Gastroesophageal sphincter (tissue), 4 donors: ENCODE measurements around the gene DMD. TPM values are rescaled to one million over a fixed set of nuclear protein-coding genes. Genes with fewer than 3 reads are reported as not detected.

Experiments used
- ATAC-seq: fragments of 150-250 bp; one replicate; pipeline ENCODE4 v1.9.1; 2016; ENCODE audit warnings: mild to moderate bottlenecking, moderate library complexity
- H3K27ac ChIP-seq, 4 donors: fragments of 200-600 bp; sonication (generic) in 3 of 4; 1 replicate in 3 of 4; 2 replicates in 1 of 4; pipeline ENCODE4 v1.5.1; 2016 to 2019
- H3K27me3 ChIP-seq: fragments of 200-600 bp; sonication (generic); one replicate; pipeline ENCODE4 v1.5.1; 2019
- H3K36me3 ChIP-seq, 2 donors: fragments of 200-600 bp; sonication (generic); one replicate each; pipeline ENCODE4 v1.5.1; 2019; ENCODE audit warnings: control low read depth in 1 of 2
- H3K4me1 ChIP-seq, 3 donors: fragments of 200-600 bp; sonication (generic); 1 replicate in 2 of 3; 2 replicates in 1 of 3; pipeline ENCODE4 v1.5.1; 2016 to 2019; ENCODE audit warnings: control low read depth in 2 of 3
- H3K4me3 ChIP-seq, 2 donors: fragments of 200-600 bp; sonication (generic); one replicate each; pipeline ENCODE4 v1.5.1; 2019; ENCODE audit warnings: mild to moderate bottlenecking in 1 of 2, moderate library complexity in 1 of 2
- H3K9me3 ChIP-seq, 3 donors: fragments of 200-600 bp; sonication (generic); one replicate each; pipeline ENCODE4 v1.5.1; 2017 to 2019; ENCODE audit warnings: control low read depth in 2 of 3
- EP300 ChIP-seq: sonication (generic); formaldehyde crosslinking; IDR thresholded peaks from one replicate; pipeline ENCODE4 v1.6.1; 2017; ENCODE audit warnings: antibody characterized with exemption, mild to moderate bottlenecking
- POLR2A ChIP-seq, 2 donors: fragments of 450-650 bp; IDR thresholded peaks; one replicate each; pipeline ENCODE4 v1.6.1; 2017; ENCODE audit warnings: antibody characterized with exemption in 2 of 2, mild to moderate bottlenecking in 2 of 2, moderate library complexity in 1 of 2
- POLR2AphosphoS5 ChIP-seq: sonication (generic); formaldehyde crosslinking; IDR thresholded peaks from one replicate; pipeline ENCODE4 v1.6.1; 2017; ENCODE audit warnings: antibody characterized with exemption
- WGBS, 2 donors: methylation state at CpG; one replicate each; pipeline ENCODE4 v1.1.5; 2018; ENCODE audit warnings: low coverage in 1 of 2; 5-methylcytosine and 5-hydroxymethylcytosine counted together
- total RNA-seq, 4 donors: library from RNA; depleted of rRNA; stranded (reverse); fragments of >200 nt; gene quantifications; one replicate each; pipeline ENCODE4 v1.1.0, GENCODE V29; 2016
- TF ChIP-seq, protein P1 (sequence below), 4 experiments: fragments of 200-600 bp in 2 of 4; fragments of 450-650 bp in 2 of 4; sonication (generic) in 1 of 4; IDR thresholded peaks; one replicate each; pipeline ENCODE4 v1.5.1; 2017 to 2019; ENCODE audit warnings: antibody characterized with exemption in 4 of 4, mild to moderate bottlenecking in 2 of 4, moderate library complexity in 2 of 4

The DMD gene
- total RNA-seq, 4 donors from 2014 or later, result 111 to 225 (median 183) TPM

GRCh38 chrX:32524385-32524784, 687.0 kb downstream of the DMD start:
- no peaks in the 10 kb centered on the region for H3K9me3 ChIP-seq
- 33 to 47% methylated on average over 2 of the region's 2 CpGs for WGBS, 2 donors
- ATAC-seq, result no peak
- H3K4me1 ChIP-seq, result no peaks in the 10 kb centered on the region
- TF ChIP-seq POLR2AphosphoS5 (no peak), POLR2A (IDR thresholded peaks at IDR 0.05) (no peak), EP300 (no peak)
- TF ChIP-seq, protein P1, sequence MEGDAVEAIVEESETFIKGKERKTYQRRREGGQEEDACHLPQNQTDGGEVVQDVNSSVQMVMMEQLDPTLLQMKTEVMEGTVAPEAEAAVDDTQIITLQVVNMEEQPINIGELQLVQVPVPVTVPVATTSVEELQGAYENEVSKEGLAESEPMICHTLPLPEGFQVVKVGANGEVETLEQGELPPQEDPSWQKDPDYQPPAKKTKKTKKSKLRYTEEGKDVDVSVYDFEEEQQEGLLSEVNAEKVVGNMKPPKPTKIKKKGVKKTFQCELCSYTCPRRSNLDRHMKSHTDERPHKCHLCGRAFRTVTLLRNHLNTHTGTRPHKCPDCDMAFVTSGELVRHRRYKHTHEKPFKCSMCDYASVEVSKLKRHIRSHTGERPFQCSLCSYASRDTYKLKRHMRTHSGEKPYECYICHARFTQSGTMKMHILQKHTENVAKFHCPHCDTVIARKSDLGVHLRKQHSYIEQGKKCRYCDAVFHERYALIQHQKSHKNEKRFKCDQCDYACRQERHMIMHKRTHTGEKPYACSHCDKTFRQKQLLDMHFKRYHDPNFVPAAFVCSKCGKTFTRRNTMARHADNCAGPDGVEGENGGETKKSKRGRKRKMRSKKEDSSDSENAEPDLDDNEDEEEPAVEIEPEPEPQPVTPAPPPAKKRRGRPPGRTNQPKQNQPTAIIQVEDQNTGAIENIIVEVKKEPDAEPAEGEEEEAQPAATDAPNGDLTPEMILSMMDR (IDR thresholded peaks at IDR 0.05), result no peak
- H3K36me3 ChIP-seq, result no peaks in the 10 kb centered on the region
- no peak overlapping the region for H3K4me3 ChIP-seq
- H3K27me3 ChIP-seq, result no peaks in the 10 kb centered on the region
- H3K27ac ChIP-seq, result no peak overlapping the region

DNA sequence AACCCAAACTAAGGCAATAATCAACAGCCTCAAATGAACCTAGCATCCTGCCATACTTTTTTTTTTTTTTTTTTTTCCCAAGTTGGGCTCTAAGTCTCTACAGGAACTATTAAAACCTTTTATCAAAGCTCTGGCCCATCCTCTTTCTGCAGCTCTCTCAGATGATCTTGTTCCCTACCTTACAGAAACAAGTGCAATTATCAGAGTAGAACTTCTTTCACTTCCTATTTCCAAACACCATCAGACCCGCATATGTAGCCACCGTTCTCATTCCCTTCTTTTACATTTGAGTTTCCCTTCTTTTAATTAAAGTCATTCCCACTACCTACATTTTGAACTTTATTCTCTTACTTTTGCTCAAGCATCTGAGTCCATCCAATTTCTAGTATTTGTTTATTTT, 690.6 kb downstream of the DMD start:
- TF ChIP-seq EP300, result no peak
- TF ChIP-seq, protein P1 (IDR thresholded peaks at IDR 0.05), result no peak
- TF ChIP-seq POLR2A (IDR thresholded peaks at IDR 0.05), result no peak
- no peaks in the 10 kb centered on the region for H3K9me3 ChIP-seq
- 75 to 94% methylated on average over 2 of the region's 2 CpGs for WGBS, 2 donors
- no peaks in the 10 kb centered on the region for H3K36me3 ChIP-seq
- no peaks in the 10 kb centered on the region for H3K27me3 ChIP-seq
- H3K27ac ChIP-seq, result no peak overlapping the region
- no peak for ATAC-seq
- no peaks in the 10 kb centered on the region for H3K4me1 ChIP-seq
- H3K4me3 ChIP-seq, result no peak overlapping the region

DNA sequence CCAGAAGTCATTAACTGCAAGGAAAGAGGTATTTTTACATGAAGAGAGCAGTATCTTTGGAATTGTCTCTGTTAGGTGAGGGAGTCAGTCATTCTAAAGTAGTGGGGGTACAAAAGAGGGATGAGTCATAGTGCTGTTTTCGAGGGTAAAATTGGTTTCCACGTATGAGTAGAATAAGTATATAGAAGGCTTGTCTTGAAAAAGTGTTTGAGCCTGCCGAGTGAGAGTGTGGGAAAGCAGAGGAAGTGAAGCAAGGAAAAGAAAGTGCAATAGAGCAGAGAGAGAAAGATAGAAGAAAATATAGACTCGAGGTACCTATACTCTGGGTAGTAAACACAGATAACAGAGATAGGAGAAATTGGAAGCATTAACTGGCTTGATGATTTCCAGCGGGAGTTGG, 696.4 kb downstream of the DMD start:
- TF ChIP-seq EP300 (no peak), POLR2A (IDR thresholded peaks at IDR 0.05) (no peak), POLR2AphosphoS5 (no peak)
- TF ChIP-seq, protein P1 (IDR thresholded peaks at IDR 0.05), result no peak
- H3K4me1 ChIP-seq, result no peaks in the 10 kb centered on the region

GRCh38 chrX:32501606-32502005, 709.7 kb downstream of the DMD start:
- TF ChIP-seq EP300, result no peak
- no peak for TF ChIP-seq POLR2AphosphoS5
- TF ChIP-seq POLR2A (IDR thresholded peaks at IDR 0.05), result no peak
- TF ChIP-seq, protein P1 (IDR thresholded peaks at IDR 0.05), result no peak
- Histone ChIP-seq H3K36me3 (no peaks in the 10 kb centered on the region), H3K27me3 (no peaks in the 10 kb centered on the region), H3K4me1 (no peaks in the 10 kb centered on the region), H3K27ac (no peak overlapping the region), H3K4me3 (no peak overlapping the region), H3K9me3 (no peaks in the 10 kb centered on the region)
- WGBS, 2 donors, result 53 to 58% methylated on average over 2 to 3 of the region's 3 CpGs
- no peak for ATAC-seq

More for the DNA sequence above, 696.4 kb downstream of the DMD start:
- Histone ChIP-seq H3K36me3 (no peaks in the 10 kb centered on the region), H3K4me3 (no peak overlapping the region), H3K27me3 (no peaks in the 10 kb centered on the region), H3K27ac (no peak overlapping the region), H3K9me3 (no peaks in the 10 kb centered on the region)
- ATAC-seq, result no peak
- 74 to 86% methylated on average over 4 to 5 of the region's 5 CpGs for WGBS, 2 donors

GRCh38 chrX:32496671-32497070, 714.7 kb downstream of the DMD start:
- H3K4me3 ChIP-seq, result no peak overlapping the region
- no peaks in the 10 kb centered on the region for H3K9me3 ChIP-seq
- H3K36me3 ChIP-seq, result no peaks in the 10 kb centered on the region
- no peak for ATAC-seq
- H3K4me1 ChIP-seq, result no peaks in the 10 kb centered on the region
- TF ChIP-seq EP300 (no peak), POLR2A (IDR thresholded peaks at IDR 0.05) (no peak), POLR2AphosphoS5 (no peak)
- TF ChIP-seq, protein P1 (IDR thresholded peaks at IDR 0.05), result no peak
- 85% methylated on average over 6 of the region's 6 CpGs; no CpG with 5 or more reads in 1 of the 2 donors for WGBS, 2 donors
- H3K27me3 ChIP-seq, result no peaks in the 10 kb centered on the region
- H3K27ac ChIP-seq, result no peak overlapping the region
